B cell (primary cell): ENCODE measurements around the gene CTNS. TPM values are rescaled to one million over a fixed set of nuclear protein-coding genes. Genes with fewer than 3 reads are reported as not detected.

ENCODE experiments used
- ATAC-seq: fragments of 200-7000 bp; cut with Tn5 transposase; one replicate; pipeline ENCODE4 v1.10.0; 2021; ENCODE audit warnings: low read depth, mild to moderate bottlenecking, moderate number of reproducible peaks, moderate library complexity
- CTCF ChIA-PET: fragments of 350-600 bp; sonication (Branson Sonifier 250); formaldehyde crosslinking; loops from one replicate; lab custom pipeline; 2021; ENCODE audit warnings: antibody characterized with exemption, inconsistent platforms; lab: Charles Lee
- POLR2A ChIA-PET: fragments of 350-600 bp; sonication (Branson Sonifier 250); formaldehyde crosslinking; loops from one replicate; lab custom pipeline; 2021; ENCODE audit warnings: antibody characterized with exemption; lab: Charles Lee
- DNase-seq: peaks from one replicate; pipeline ENCODE4 v3.0.0; 2013
- H2AFZ ChIP-seq: 2 replicates; pipeline ENCODE4 v1.6.1; 2012; ENCODE audit warnings: mild to moderate bottlenecking, low read depth, low read length; ENCODE audit not compliant: insufficient read depth, poor library complexity, severe bottlenecking
- H3K27ac ChIP-seq, 2 donors: 1 replicate in 1 of 2; 2 replicates in 1 of 2; pipeline ENCODE4 v1.5.1; 2012 to 2013; ENCODE audit warnings: low read length in 2 of 2, mild to moderate bottlenecking in 2 of 2, moderate library complexity in 1 of 2
- H3K27me3 ChIP-seq, 4 experiments: fragments of 200-600 bp in 1 of 4; sonication (generic) in 1 of 4; replicated peaks in 1 of 4; 1 replicate in 2 of 4; 2 replicates in 2 of 4; pipeline versions ENCODE4 v1.6.1 to v1.7.0; 2013 to 2016; ENCODE audit warnings: low read length in 3 of 4, mild to moderate bottlenecking in 2 of 4, mixed read lengths in 1 of 4, moderate library complexity in 1 of 4; ENCODE audit not compliant: insufficient read depth in 4 of 4, control insufficient read depth in 3 of 4; ENCODE audit errors: control extremely low read depth in 1 of 4
- H3K36me3 ChIP-seq, 2 experiments: replicated peaks in 1 of 2; 1 replicate in 1 of 2; 2 replicates in 1 of 2; pipeline versions ENCODE4 v1.6.1 to v1.7.1; 2013; ENCODE audit warnings: low read length in 1 of 2; ENCODE audit not compliant: insufficient read depth in 2 of 2, control insufficient read depth in 1 of 2; ENCODE audit errors: control extremely low read depth in 1 of 2, extremely low read depth in 1 of 2
- H3K4me1 ChIP-seq, 2 donors: fragments of 200-600 bp in 1 of 2; sonication (generic) in 1 of 2; 1 replicate in 1 of 2; 2 replicates in 1 of 2; pipeline versions ENCODE4 v1.5.1 to v1.6.1; 2013 to 2017; ENCODE audit warnings: low read length in 2 of 2; ENCODE audit not compliant: control insufficient read depth in 2 of 2, insufficient read depth in 2 of 2
- H3K4me2 ChIP-seq: replicated peaks from 2 replicates; pipeline ENCODE3; 2012; ENCODE audit warnings: mild to moderate bottlenecking, low read depth, low read length; ENCODE audit not compliant: poor library complexity, severe bottlenecking
- H3K4me3 ChIP-seq, 5 experiments: fragments of 200-600 bp in 1 of 5; sonication (generic) in 1 of 5; 1 replicate in 3 of 5; 2 replicates in 2 of 5; pipeline versions ENCODE4 v1.5.1 to v1.7.0; 2011 to 2016; ENCODE audit warnings: low read length in 4 of 5, mild to moderate bottlenecking in 4 of 5, low read depth in 2 of 5, control low read depth in 1 of 5, moderate library complexity in 1 of 5; ENCODE audit not compliant: insufficient read depth in 1 of 5; ENCODE audit errors: control extremely low read depth in 1 of 5, extremely low read depth in 1 of 5
- H3K79me2 ChIP-seq: fragments of 200-600 bp; sonication (generic); one replicate; pipeline ENCODE4 v1.6.0; 2016; ENCODE audit warnings: low read length; ENCODE audit not compliant: control insufficient read depth, insufficient read depth
- H3K9ac ChIP-seq: fragments of 200-600 bp; sonication (generic); 2 replicates; pipeline ENCODE4 v1.6.1; 2017; ENCODE audit warnings: mild to moderate bottlenecking, low read length, moderate library complexity
- H3K9me3 ChIP-seq, 3 donors: one replicate each; pipeline versions ENCODE4 v1.6.1 to v1.7.1; 2013; ENCODE audit warnings: low read length in 2 of 3; ENCODE audit not compliant: control insufficient read depth in 2 of 3, insufficient read depth in 1 of 3; ENCODE audit errors: control extremely low read depth in 1 of 3
- H4K20me1 ChIP-seq: 2 replicates; pipeline ENCODE4 v1.6.0; 2012; ENCODE audit warnings: mild to moderate bottlenecking, low read length; ENCODE audit not compliant: insufficient read depth, control insufficient read depth, poor library complexity, severe bottlenecking
- H3K27ac Mint-ChIP-seq: one replicate; pipeline ENCODE4 v1.8.0; 2021; ENCODE audit warnings: mixed read lengths
- H3K27me3 Mint-ChIP-seq: one replicate; pipeline ENCODE4 v1.8.0; 2021; ENCODE audit warnings: mixed read lengths
- H3K4me1 Mint-ChIP-seq: one replicate; pipeline ENCODE4 v1.8.0; 2021; ENCODE audit warnings: mixed read lengths
- H3K4me3 Mint-ChIP-seq: one replicate; pipeline ENCODE4 v1.8.0; 2021; ENCODE audit warnings: mixed read lengths
- H3K9me3 Mint-ChIP-seq: one replicate; pipeline ENCODE4 v1.8.0; 2022; ENCODE audit warnings: mixed read lengths; ENCODE audit not compliant: insufficient read depth
- CTCF ChIP-seq: fragments of 200-600 bp; IDR thresholded peaks from one replicate; pipeline ENCODE4 v1.8.0; 2022; ENCODE audit warnings: antibody characterized with exemption, mild to moderate bottlenecking
- EZH2 ChIP-seq: IDR thresholded peaks from 2 replicates; pipeline ENCODE4 v1.6.1; 2012; ENCODE audit warnings: borderline replicate concordance, low read depth, mild to moderate bottlenecking, moderate library complexity, low read length; ENCODE audit not compliant: insufficient read depth, poor library complexity, severe bottlenecking
- WGBS: methylation state at CpG from one replicate; pipeline ENCODE4 v1.1.5; 2013; ENCODE audit warnings: missing lambda C conversion rate; ENCODE audit not compliant: insufficient coverage; 5-methylcytosine and 5-hydroxymethylcytosine counted together
- intact Hi-C: fragments of 100-400 bp; cut with micrococcal nuclease; formaldehyde crosslinking; loops from one replicate; pipeline ENCODE4 v1.10.0; 2022
- polyA plus RNA-seq: library from polyadenylated mRNA; depleted of rRNA; stranded (reverse); fragments of >200 nt; gene quantifications from 2 replicates; pipeline ENCODE4 v1.2.3, GENCODE V29; 2012
- total RNA-seq, 2 donors: library from RNA; stranded (reverse); fragments of 120-200 nt in 1 of 2; gene quantifications; 1 replicate in 1 of 2; 2 replicates in 1 of 2; pipeline versions ENCODE4 v1.2.3 to v1.2.4, GENCODE V29; 2013 to 2022

The CTNS gene
- total and polyA plus RNA-seq, 2 donors (not counting 1 experiment from before 2014, with no cell fraction given), result 11.6 to 24.7 TPM

GRCh38 chr17:3590768-3591167 lies 45.8 kb upstream of the CTNS start:
- Mint-ChIP-seq H3K4me3 (no peak overlapping the region), H3K27ac (no peak overlapping the region), H3K27me3 (no peaks in the 10 kb centered on the region), H3K4me1 (peaks cover 7% of the 10 kb centered on the region), H3K9me3 (no peaks in the 10 kb centered on the region)
- no peaks in the 10 kb centered on the region for H3K27me3 ChIP-seq
- H3K79me2 ChIP-seq, result no peaks in the 10 kb centered on the region
- H2AFZ ChIP-seq, result no peak overlapping the region
- no peak overlapping the region for H3K9ac ChIP-seq
- no peak for ATAC-seq
- H3K9me3 ChIP-seq, result no peaks in the 10 kb centered on the region
- intact Hi-C loops, result no loop called here
- H3K4me1 ChIP-seq, result peaks cover 0 to 7% of the 10 kb centered on the region in 2 donors
- POLR2A ChIA-PET, result no interaction called here
- H3K36me3 ChIP-seq, result peaks cover 0 to 8% of the 10 kb centered on the region in 2 experiments
- H3K4me3 ChIP-seq, result no peak overlapping the region
- no peak overlapping the region for H3K4me2 ChIP-seq
- H3K27ac ChIP-seq, result no peak overlapping the region
- CTCF ChIA-PET, result interaction anchor here (2.8 kb wide), 1 partner anchor 12 kb away, joined by 9 read pairs; no protein-coding TSS in a partner anchor
- no peaks in the 10 kb centered on the region for H4K20me1 ChIP-seq
- WGBS, result 94% methylated on average over 12 of the region's 15 CpGs
- no peak for TF ChIP-seq CTCF
- no peak for TF ChIP-seq EZH2
- no peak for DNase-seq

GRCh38 chr17:3592216-3592860 lies 44.2 kb upstream of the CTNS start:
- Histone ChIP-seq H2AFZ (no peak overlapping the region), H3K9ac (no peak overlapping the region), H3K9me3 (no peaks in the 10 kb centered on the region), H3K4me2 (no peak overlapping the region), H4K20me1 (no peaks in the 10 kb centered on the region), H3K36me3 (peaks cover 0 to 3% of the 10 kb centered on the region in 2 experiments), H3K4me3 (no peak overlapping the region), H3K27ac (no peak overlapping the region), H3K27me3 (no peaks in the 10 kb centered on the region), H3K4me1 (peaks cover 0 to 7% of the 10 kb centered on the region in 2 donors), H3K79me2 (no peaks in the 10 kb centered on the region)
- TF ChIP-seq CTCF (no peak), EZH2 (no peak)
- intact Hi-C loops, result no loop called here
- 98% methylated on average over 11 of the region's 15 CpGs for WGBS
- no peaks in the 10 kb centered on the region for H3K27me3 Mint-ChIP-seq
- H3K4me1 Mint-ChIP-seq, result peaks cover 7% of the 10 kb centered on the region
- no peaks in the 10 kb centered on the region for H3K9me3 Mint-ChIP-seq
- ChIA-PET POLR2A (no interaction called here), CTCF (interaction anchor here (2.8 kb wide), 1 partner anchor 10 kb away, joined by 9 read pairs; no protein-coding TSS in a partner anchor)
- H3K27ac Mint-ChIP-seq, result no peak overlapping the region
- no peak for DNase-seq
- H3K4me3 Mint-ChIP-seq, result no peak overlapping the region
- no peak for ATAC-seq
